Fibroblast of lung (primary cell): ENCODE measurements around the gene RIOK3. TPM values are rescaled to one million over a fixed set of nuclear protein-coding genes. Genes with fewer than 3 reads are reported as not detected.

Experiments
- DNase-seq, 2 donors: peaks; one replicate each; pipeline versions ENCODE4 v3.0.0 to v3.0.0-alpha.2; 2010; ENCODE audit warnings: low read depth in 2 of 2
- H2AFZ ChIP-seq: 2 replicates; pipeline ENCODE4 v1.5.1; 2012; ENCODE audit warnings: low read length, control low read depth, inconsistent platforms
- H3K27ac ChIP-seq: 2 replicates; pipeline ENCODE4 v1.5.1; 2011; ENCODE audit warnings: low read length, control low read depth; ENCODE audit not compliant: insufficient read depth
- H3K27me3 ChIP-seq: 2 replicates; pipeline ENCODE4 v1.5.1; 2011; ENCODE audit warnings: mild to moderate bottlenecking, low read length; ENCODE audit not compliant: control insufficient read depth, insufficient read depth
- H3K36me3 ChIP-seq: 2 replicates; pipeline ENCODE4 v1.5.1; 2011; ENCODE audit warnings: low read length; ENCODE audit not compliant: control insufficient read depth, insufficient read depth
- H3K4me1 ChIP-seq: 2 replicates; pipeline ENCODE4 v1.5.1; 2011; ENCODE audit warnings: low read length; ENCODE audit not compliant: control insufficient read depth, insufficient read depth; ENCODE audit errors: extremely low read depth
- H3K4me2 ChIP-seq: 2 replicates; pipeline ENCODE4 v1.5.1; 2011; ENCODE audit warnings: low read length, control low read depth; ENCODE audit not compliant: insufficient read depth; ENCODE audit errors: extremely low read depth
- H3K4me3 ChIP-seq, 4 experiments: fragments of 200-600 bp in 1 of 4; sonication (generic) in 1 of 4; replicated peaks in 1 of 4; 2 replicates each; pipeline ENCODE4 v1.5.1; 2011 to 2016; ENCODE audit warnings: low read length in 4 of 4, low read depth in 3 of 4, mild to moderate bottlenecking in 3 of 4, control low read depth in 2 of 4, inconsistent platforms in 1 of 4, mixed read lengths in 1 of 4; ENCODE audit not compliant: insufficient read depth in 1 of 4; ENCODE audit errors: control extremely low read depth in 1 of 4
- H3K79me2 ChIP-seq: 2 replicates; pipeline ENCODE4 v1.5.1; 2012; ENCODE audit warnings: mild to moderate bottlenecking, low read length, inconsistent platforms; ENCODE audit not compliant: control insufficient read depth, insufficient read depth
- H3K9ac ChIP-seq: 2 replicates; pipeline ENCODE4 v1.5.1; 2011; ENCODE audit warnings: mild to moderate bottlenecking, low read length, control low read depth; ENCODE audit not compliant: insufficient read depth
- H3K9me3 ChIP-seq: 2 replicates; pipeline ENCODE4 v1.5.1; 2012; ENCODE audit warnings: low read depth, low read length; ENCODE audit not compliant: control insufficient read depth, insufficient read depth
- H4K20me1 ChIP-seq: 2 replicates; pipeline ENCODE4 v1.5.1; 2011; ENCODE audit warnings: low read length; ENCODE audit not compliant: control insufficient read depth, insufficient read depth; ENCODE audit errors: extremely low read depth
- EZH2 ChIP-seq: IDR thresholded peaks from 2 replicates; pipeline ENCODE4 v1.5.1; 2012; ENCODE audit warnings: low read length, control low read depth, mild to moderate bottlenecking; ENCODE audit errors: missing control alignments
- polyA plus RNA-seq, 2 donors: library from polyadenylated mRNA; depleted of rRNA in 1 of 2; stranded (reverse) in 1 of 2; unstranded in 1 of 2; fragments of >200 nt; gene quantifications; 2 replicates each; pipeline ENCODE4 v1.2.1, GENCODE V29; 2011 to 2012; ENCODE audit warnings: missing spikeins in 1 of 2
- total RNA-seq: library from RNA; depleted of rRNA; stranded (reverse); fragments of >200 nt; gene quantifications from 2 replicates; pipeline ENCODE4 v1.2.1, GENCODE V29; 2014
- TF ChIP-seq, protein P1 (sequence below), 2 donors: IDR thresholded peaks in 1 of 2; conservative IDR thresholded peaks in 1 of 2; 1 replicate in 1 of 2; 2 replicates in 1 of 2; pipeline ENCODE4 v1.5.1; 2011 to 2012; ENCODE audit warnings: low read length in 2 of 2, control low read depth in 1 of 2, inconsistent platforms in 1 of 2, low read depth in 1 of 2, mild to moderate bottlenecking in 1 of 2

Gene RIOK3
- total and polyA plus RNA-seq, 2 donors (not counting 1 experiment from before 2014, with no cell fraction given), result 48.4 to 78.8 TPM

DNA sequence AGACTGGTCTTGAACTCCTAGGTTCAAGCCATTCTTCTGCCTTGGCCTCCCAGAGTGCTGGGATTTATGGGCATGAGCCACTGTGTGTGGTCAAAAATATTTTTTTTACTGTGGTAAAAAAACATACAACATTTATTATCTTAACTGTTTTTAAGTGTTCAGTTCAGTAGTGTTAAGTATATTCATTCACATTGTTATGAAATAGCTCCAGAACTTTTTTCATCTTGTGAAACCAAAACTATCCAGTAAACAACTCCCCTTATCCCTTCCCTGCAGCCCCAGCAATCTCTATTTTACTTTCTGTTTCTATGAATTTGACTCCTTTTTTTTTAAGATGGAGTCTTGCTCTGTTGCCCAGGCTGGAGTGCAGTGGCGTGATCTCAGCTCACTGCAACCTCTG lies 59.6 kb downstream of the RIOK3 start:
- no peak overlapping the region for H3K9ac ChIP-seq
- no peaks in the 10 kb centered on the region for H4K20me1 ChIP-seq
- peaks cover 1% of the 10 kb centered on the region for H3K36me3 ChIP-seq
- H3K27me3 ChIP-seq, result no peaks in the 10 kb centered on the region
- H3K4me3 ChIP-seq, result no peak overlapping the region
- TF ChIP-seq, protein P1, sequence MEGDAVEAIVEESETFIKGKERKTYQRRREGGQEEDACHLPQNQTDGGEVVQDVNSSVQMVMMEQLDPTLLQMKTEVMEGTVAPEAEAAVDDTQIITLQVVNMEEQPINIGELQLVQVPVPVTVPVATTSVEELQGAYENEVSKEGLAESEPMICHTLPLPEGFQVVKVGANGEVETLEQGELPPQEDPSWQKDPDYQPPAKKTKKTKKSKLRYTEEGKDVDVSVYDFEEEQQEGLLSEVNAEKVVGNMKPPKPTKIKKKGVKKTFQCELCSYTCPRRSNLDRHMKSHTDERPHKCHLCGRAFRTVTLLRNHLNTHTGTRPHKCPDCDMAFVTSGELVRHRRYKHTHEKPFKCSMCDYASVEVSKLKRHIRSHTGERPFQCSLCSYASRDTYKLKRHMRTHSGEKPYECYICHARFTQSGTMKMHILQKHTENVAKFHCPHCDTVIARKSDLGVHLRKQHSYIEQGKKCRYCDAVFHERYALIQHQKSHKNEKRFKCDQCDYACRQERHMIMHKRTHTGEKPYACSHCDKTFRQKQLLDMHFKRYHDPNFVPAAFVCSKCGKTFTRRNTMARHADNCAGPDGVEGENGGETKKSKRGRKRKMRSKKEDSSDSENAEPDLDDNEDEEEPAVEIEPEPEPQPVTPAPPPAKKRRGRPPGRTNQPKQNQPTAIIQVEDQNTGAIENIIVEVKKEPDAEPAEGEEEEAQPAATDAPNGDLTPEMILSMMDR (conservative IDR thresholded peaks at IDR 0.05 in 1 of 2, IDR thresholded peaks at IDR 0.05 in 1 of 2; ENCODE audit: low read depth in 1 of 2, low read length in 2 of 2), result no peak
- TF ChIP-seq EZH2, result no peak
- no peaks in the 10 kb centered on the region for H3K79me2 ChIP-seq
- H3K27ac ChIP-seq, result no peak overlapping the region
- H3K4me1 ChIP-seq, result no peaks in the 10 kb centered on the region
- H2AFZ ChIP-seq, result no peak overlapping the region
- H3K4me2 ChIP-seq, result no peak overlapping the region
- no peak for DNase-seq
- H3K9me3 ChIP-seq, result no peaks in the 10 kb centered on the region

GRCh38 chr18:23515911-23516546 lies 62.9 kb downstream of the RIOK3 start:
- no peaks in the 10 kb centered on the region for H3K9me3 ChIP-seq
- H3K4me2 ChIP-seq, result no peak overlapping the region
- TF ChIP-seq, protein P1 (conservative IDR thresholded peaks at IDR 0.05 in 1 of 2, IDR thresholded peaks at IDR 0.05 in 1 of 2; ENCODE audit: low read depth in 1 of 2, low read length in 2 of 2), result peak; percentile 91 to 96
- TF ChIP-seq EZH2, result no peak
- no peak overlapping the region for H3K4me3 ChIP-seq
- H3K4me1 ChIP-seq, result no peaks in the 10 kb centered on the region
- H4K20me1 ChIP-seq, result no peaks in the 10 kb centered on the region
- no peak overlapping the region for H2AFZ ChIP-seq
- H3K79me2 ChIP-seq, result no peaks in the 10 kb centered on the region
- H3K27me3 ChIP-seq, result no peaks in the 10 kb centered on the region
- H3K27ac ChIP-seq, result no peak overlapping the region
- peak; percentile 59 to 79 for DNase-seq
- no peak overlapping the region for H3K9ac ChIP-seq
- H3K36me3 ChIP-seq, result peaks cover 6% of the 10 kb centered on the region

GRCh38 chr18:23519734-23520133 lies 66.6 kb downstream of the RIOK3 start:
- H4K20me1 ChIP-seq, result no peaks in the 10 kb centered on the region
- H3K9me3 ChIP-seq, result no peaks in the 10 kb centered on the region
- H3K27me3 ChIP-seq, result no peaks in the 10 kb centered on the region
- H3K9ac ChIP-seq, result no peak overlapping the region
- H3K4me3 ChIP-seq, result no peak overlapping the region
- H2AFZ ChIP-seq, result no peak overlapping the region
- H3K4me2 ChIP-seq, result no peak overlapping the region
- DNase-seq, result no peak
- peaks cover 19% of the 10 kb centered on the region for H3K36me3 ChIP-seq
- H3K27ac ChIP-seq, result no peak overlapping the region
- H3K79me2 ChIP-seq, result no peaks in the 10 kb centered on the region
- TF ChIP-seq, protein P1 (conservative IDR thresholded peaks at IDR 0.05 in 1 of 2, IDR thresholded peaks at IDR 0.05 in 1 of 2; ENCODE audit: low read depth in 1 of 2, low read length in 2 of 2), result no peak
- TF ChIP-seq EZH2, result no peak
- H3K4me1 ChIP-seq, result peaks cover 5% of the 10 kb centered on the region
